IPS DF 4.7 (cell line): ENCODE measurements around the gene TSPAN14.
"Not testable (repeated sequence)": the region's sequence is repeated elsewhere in the genome, so short reads cannot be mapped to it uniquely, and the experiment has no call there.

Experiments
- DNase-seq: peaks from one replicate; pipeline ENCODE4 v3.0.0-alpha.2; 2013; ENCODE audit warnings: low spot score; ENCODE audit errors: extremely low read depth

TSPAN14 gene

DNA sequence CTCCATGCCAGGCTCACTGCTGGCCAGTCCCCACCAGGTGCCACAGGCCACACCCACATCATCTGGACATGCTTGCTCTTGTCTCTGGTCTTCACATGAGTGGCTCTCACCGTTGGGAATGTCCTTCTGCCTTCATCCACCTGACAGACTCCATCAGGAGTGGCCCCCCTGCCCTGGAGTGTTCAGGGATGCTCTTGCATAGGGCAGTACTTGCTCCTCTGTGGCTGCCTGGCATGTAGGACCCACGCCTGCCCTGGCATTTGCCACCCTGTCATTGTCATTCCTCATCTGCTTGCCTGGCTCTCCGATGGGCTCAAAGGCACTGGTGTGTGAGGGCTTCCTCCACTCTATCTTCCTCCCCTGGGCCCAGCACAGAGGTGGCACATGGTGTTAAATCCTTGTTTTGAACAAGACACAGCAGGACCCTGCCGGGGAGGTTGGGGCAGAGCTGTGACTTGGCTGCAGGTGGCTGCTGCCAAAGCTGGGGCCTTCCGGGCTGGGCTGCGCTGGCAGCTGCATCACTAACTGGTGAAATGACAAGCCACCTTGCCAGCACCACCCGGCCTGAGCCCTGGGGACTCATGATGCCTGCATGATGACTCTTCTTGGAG lies 85.4 kb downstream of the TSPAN14 start:
- DNase-seq, result no peak

DNA sequence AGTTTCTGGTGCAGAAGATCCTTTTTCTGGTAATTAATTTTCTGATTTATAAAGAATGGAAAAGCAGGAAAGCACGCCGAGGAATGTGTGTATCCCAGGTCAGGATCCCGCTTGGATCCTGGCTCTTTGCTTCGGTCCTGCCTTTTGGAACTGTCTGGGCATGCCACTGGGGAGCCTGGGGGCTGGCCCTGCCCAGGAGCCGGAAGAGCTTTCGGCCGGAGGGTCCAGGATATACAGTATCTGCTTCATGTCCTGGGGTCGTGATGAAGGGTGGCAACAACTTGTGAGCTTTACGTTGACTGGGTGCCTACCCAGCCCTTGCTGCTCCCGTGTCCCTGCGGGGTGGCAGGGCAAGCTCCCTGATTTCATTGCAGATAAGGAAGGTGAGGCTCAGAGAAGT lies 86.0 kb downstream of the TSPAN14 start:
- DNase-seq, result no peak

DNA sequence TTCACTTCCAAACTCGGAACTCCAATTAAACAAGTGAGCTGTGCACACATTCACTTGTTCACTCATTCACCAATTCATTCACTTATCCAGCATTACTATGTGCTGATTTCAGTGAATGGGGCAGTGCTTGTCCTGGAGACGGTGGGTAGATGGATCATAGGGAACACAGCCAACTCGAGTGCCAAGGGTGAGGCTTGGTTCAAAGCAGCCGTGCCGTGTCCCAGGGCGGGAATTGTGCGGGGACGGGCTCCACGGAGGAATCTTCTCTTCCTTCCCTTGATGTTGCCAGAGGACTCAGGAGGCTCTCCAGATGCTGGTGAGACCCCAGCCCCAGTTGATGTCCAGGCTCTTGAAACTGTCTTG lies 86.5 kb downstream of the TSPAN14 start:
- DNase-seq, result no peak

DNA sequence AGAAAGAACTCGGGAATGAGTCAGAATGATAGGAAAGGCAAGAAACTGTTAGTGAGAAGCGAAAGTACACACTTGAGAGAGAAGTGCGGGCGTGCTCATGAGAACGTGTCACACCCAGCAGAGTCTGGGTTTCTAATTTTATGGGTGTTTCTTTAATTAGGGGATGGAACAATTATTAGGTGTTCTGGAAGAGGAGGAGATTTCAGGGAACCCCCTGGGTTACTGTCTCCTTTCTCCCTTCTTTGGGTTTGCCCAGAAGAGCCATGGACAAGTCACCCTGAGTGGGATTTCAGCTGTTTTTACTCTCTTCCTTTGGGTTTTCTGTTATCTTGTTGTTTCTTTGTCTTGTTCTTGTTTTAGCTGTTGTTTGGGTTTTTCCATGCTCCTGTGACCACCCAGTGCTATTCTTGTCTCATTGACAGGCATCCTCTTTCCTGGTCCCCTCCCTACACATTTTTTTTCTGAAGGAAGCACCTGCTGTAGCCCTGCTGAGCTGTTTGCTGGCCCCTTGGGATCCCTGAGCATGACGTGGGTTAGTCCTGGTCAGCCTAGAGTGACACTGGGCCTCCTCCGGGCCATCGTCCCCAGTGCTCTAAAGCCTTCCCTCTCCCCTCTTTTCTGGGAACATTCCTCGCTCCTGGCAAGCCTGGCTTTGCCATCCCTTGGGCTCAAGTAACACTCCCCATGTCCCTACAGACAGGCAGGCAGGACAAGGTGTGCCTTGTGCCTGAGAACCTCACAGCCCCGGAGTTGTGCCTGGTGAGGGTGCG lies 87.1 kb downstream of the TSPAN14 start:
- DNase-seq, result no peak

DNA sequence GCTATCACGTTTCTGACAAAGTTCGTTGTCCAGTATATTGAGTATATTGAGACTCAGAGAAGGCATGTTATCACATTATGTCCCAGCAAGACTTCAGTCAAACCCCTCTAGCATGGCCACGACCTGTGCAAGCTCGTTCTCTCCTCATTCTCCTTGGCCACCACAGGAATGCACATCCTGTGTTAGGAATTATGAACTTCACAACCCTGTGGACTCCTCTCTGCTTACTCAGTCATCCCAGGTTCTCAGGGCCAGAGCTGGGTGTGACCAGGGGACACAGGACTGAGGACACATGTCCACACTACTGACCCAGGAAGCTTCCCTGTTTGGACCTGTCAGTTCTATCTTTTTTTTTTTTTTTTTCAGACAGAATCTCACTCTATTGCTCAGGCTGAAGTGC lies 87.9 kb downstream of the TSPAN14 start:
- no peak for DNase-seq

DNA sequence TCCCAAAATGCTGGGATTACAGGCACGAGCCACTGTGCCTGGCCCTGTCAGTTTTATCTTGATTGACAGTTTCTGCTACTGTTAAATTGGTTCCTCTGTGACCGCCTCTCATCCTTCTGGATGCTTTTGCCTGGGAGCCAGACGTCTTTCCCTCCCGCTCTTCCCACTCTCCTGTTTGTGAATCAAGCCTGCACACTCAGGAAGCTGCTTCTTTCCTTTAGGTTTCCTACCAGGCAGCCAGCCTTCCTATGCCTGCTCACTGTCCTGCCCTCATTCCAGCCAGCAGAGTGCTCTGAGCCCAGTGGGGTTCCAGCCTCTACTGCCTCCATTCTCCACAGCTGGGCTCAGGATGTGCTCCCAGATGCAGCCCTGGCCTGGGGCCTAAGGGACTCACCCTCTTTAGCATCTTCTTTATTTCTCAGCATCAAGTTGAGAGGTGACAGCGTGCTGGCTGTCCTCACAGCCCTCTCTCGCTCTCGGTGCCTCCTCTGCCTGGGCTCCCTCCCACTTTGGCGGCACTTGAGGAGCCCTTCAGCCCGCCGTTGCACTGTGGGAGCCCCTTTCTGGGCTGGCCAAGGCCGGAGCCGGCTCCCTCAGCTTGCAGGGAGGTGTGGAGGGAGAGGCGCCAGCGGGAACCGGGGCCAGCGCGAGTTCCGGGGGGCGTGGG lies 88.7 kb downstream of the TSPAN14 start:
- no peak for DNase-seq

DNA sequence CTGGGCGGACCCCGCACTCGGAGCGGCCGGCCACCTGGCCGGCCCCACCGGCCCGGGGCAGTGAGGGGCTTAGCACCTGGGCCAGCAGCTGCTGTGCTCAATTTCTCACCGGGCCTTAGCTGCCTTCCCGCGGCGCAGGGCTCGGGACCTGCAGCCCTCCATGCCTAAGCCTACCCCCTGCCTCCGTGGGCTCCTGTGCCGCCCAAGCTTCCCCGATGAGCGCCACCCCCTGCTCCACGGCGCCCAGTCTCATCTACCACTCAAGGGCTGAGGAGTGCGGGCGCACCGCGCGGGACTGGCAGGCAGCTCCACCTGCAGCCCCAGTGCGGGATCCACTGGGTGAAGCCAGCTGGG lies 89.2 kb downstream of the TSPAN14 start:
- not testable (repeated sequence) for DNase-seq

DNA sequence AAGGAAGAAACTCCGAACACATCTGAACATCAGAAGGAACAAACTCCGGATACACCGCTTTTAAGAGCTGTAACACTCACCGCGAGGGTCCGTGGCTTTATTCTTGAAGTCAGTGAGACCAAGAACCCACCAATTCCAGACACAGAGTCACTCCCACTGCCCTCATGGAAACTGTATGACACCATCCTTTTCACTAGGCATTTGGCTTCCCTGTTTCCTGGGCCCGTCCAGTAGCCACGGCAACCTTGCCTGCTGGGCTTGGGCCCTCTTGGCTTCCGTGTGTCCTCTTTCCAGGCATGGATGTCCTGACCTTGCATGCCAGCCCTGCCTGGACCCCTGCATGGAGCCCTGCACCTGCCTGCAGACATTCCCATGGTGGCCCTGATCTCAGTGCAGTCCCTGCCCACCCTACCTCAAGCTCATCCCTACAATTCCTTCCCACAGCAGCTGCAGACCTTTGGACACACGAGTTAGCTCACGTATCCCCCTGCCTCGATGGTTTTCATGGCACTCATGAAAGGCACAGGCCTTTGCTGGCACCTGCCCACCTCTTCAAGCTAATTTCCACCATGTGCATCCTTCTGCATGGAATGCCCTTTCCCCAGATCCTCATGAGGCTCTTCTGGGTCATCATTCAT lies 90.3 kb downstream of the TSPAN14 start:
- DNase-seq, result no peak

DNA sequence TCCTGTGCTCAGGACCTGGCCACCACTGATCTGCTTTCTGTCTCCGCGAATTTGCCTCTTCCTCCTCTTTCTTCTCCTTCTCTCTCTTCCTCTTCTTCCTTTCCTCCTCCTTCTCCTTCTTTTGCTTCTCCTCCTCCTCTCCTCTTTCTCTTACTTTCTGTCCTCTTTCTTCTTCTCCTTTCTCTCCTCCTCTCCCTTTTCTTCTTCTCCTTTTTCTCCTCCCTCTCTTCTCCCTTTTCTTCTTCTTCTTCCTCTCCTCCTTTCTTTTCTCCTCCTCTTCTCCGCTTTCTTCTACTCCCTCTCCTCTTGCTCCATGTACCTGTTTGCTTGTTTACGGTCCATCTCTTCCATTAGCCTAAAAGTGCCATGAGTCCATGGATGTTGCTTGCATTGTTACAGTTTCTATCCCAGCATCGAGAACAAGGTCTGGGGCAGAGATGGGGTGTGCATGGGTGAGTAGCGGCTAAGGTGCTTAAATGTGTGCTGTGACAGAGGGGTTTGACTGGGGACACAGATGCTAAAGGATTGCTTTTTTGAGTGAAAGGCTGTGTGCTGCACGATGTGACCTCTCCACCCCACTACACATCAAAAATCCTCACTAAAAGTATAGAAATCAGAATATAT lies 91.3 kb downstream of the TSPAN14 start:
- DNase-seq, result no peak

DNA sequence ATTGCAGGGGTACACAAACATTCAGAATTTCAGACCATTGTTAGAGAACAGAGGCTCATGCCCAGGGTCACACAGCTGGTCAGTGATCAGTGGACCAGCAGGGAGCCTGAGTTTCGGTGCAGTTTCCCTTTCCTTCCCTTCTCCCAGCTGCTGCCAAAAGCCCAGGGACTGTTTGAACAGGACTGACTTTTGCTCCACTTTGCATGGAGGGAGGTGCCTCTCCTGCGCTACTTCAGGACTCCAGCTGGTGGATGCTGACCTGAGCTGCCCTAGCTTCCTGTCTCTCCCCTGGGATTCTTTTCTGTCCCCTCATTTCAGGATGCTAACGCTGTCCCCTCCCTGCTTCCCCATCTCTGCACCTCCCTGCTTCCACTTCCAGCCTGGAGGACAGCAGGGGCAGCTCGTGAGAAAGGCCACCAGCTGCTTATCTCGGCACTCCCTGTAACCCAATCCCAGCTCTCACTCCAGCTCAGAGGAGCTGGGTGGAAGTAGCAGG lies 98.1 kb downstream of the TSPAN14 start:
- DNase-seq, result no peak

DNA sequence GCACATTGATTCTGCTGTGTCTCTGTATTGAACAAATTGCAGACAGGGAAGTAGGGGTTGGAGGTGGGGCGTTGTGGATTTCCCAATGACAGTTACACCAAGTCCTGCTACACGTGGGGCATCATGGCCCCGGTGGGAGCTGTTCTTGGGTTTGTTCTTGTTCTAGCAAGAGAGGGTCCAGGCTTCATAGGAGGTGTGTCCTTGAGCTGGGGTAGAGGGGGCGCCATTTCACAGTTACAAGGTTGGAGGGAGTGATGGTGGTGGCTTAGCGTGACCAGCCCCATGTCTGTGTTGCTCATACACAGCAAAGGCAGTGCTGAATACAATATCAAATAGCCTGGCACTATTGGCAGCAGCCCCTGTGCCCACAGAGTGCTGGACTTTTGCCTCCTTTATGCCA lies 99.3 kb downstream of the TSPAN14 start:
- DNase-seq, result no peak

DNA sequence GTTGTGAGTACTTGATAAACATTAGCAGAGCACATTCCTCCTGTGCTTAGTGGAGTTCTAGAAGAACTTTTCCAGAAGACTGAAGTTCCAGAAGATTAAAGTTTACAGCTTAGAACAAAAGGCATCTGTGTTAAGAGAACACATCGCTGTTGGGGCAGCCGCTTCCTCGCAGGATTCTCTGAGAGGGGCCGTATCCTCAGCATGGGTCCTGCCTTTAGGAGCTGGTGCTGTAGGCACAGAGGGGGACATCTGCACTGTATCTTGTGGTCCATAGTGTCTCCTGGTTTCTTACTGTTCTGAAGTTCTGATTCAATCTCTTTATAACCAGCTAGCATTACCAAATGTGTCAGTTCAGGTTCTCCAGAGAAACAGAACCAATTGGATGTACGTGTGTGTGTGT lies 99.9 kb downstream of the TSPAN14 start:
- no peak for DNase-seq

DNA sequence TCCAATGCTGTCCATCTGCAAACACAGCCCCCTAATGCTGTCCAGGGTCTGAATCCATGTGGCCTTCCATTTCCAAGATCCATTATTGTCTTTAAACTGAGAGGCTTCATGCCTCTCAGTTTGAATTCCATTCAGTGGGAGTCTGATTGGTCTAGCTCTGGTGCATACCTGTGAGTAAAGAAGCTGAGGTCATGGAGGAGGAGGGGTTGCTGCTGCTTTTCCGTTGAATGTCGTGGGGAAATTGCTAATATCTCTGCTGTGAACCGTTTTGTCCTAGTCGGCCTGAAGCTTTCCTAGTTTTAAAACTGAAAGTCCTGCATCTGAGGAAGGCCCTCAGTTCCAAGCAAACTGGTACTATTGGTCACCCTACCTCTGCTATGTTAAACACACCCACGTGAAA lies 101.3 kb downstream of the TSPAN14 start:
- no peak for DNase-seq

DNA sequence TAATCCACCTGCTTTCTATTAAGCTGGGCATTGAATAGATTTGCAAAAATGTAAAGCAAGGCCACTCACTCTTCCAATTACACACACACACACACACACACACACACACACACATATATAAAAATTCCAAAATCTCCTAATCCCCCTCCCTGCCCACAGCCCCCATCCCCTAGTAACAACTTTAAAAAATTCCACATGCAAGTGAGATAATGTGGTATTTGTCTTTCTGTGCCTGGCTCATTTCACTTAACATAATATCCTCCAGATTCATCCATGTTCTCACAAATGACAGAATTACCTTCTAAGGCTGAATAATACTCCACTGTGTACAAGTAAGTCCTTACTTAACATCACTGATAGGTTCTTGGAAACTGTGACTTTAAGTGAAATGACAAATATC lies 107.8 kb downstream of the TSPAN14 start:
- DNase-seq, result no peak

DNA sequence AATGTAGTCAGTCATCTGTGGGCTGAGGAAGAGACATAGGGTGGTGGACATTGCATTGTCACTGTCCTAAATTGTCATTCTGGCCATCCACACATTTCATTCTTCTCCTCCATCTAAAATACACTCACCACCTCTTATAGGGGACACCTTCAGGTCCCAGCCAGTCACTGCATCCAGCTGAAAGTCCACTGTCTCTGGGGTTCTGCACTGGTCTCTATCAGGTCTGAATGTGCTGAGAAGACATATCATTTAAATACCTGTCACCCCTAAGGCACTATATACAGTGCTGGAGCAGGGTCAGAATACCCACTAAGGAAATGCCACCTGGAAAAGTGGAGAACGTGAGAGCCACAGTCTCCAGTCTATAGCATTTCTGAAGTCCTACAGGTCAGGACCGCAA lies 113.2 kb downstream of the TSPAN14 start:
- DNase-seq, result no peak

DNA sequence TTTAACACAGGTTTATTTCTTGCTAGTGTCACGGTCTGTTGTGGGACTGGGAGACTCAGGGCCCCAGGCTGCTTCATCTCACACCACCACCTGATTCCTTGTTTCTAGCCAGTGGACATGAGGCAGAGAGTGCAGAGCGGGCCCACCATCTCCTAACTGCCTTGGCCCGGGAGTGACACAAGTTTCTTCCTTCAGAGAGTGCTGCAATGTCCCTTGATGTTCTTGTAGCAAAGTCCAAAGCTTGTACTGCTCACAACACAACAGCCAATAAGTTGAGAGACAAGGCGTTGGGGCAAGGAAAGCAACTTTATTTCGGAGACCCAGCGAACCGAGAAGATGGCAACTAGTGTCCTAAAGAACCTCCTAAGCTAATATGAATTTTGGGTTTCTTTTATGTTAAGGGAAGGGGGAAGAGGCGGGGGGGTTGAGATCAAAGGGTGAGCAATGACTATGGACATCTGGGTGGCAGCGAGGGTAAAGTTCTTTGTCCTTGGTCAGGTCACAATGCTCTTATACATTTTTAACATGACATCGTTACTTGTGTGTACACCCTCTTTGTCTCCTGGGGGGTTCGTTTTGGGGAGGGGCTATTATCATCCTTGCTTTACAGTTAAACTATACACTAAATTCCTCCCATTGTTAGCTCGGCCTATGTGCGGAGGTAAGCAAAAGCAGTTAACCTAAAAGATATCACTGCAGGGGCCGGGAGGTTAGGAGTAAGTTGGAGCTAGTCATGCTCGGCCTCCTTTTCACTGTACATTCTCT lies 115.2 kb downstream of the TSPAN14 start:
- DNase-seq, result no peak

DNA sequence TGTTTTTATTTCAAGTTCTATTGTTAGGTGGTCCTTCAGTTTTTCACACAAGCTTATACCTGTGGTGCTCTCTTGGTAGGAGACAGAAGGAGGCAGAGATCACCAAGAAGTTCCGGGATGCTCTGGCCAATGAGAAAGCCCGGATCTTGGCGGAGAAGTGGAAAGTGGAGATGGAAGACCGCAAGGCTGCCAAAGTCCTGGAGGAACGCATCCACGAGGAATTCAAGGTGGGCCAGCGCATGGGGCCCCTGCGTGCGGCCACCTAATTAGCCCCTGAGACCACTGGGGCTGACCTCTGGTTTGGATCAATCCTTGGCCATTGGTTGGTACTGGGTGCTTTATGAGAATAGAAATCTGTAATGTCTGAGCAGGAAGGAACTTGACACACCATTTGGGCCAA lies 117.2 kb downstream of the TSPAN14 start:
- DNase-seq, result no peak

DNA sequence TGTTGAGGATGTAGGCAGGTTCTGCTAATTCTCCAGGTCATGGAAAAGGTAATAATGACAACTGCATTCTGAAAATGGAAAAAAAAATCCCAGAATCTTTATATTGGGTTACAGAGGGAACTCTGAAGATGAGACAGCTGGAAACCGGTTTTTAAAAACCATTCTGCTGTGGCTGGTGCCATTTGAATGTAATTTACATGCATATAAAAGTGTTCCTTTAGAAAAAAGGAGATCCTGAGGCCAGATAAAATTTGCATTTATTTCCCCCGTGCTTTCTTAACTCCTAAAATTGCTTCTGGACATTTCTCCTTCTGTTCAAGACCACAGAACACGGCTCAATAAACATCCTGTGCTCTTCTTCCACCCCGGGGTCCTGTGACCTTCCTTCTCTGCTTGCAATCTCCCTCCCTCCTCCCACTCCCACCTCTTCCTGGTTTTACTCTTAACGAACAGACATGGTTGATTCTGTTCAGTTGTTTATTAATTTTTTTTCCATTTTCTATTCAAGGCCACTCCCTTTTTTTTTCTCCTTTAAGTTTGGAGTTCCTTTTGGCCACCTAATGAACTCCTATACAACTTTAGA lies 125.2 kb downstream of the TSPAN14 start:
- no peak for DNase-seq

DNA sequence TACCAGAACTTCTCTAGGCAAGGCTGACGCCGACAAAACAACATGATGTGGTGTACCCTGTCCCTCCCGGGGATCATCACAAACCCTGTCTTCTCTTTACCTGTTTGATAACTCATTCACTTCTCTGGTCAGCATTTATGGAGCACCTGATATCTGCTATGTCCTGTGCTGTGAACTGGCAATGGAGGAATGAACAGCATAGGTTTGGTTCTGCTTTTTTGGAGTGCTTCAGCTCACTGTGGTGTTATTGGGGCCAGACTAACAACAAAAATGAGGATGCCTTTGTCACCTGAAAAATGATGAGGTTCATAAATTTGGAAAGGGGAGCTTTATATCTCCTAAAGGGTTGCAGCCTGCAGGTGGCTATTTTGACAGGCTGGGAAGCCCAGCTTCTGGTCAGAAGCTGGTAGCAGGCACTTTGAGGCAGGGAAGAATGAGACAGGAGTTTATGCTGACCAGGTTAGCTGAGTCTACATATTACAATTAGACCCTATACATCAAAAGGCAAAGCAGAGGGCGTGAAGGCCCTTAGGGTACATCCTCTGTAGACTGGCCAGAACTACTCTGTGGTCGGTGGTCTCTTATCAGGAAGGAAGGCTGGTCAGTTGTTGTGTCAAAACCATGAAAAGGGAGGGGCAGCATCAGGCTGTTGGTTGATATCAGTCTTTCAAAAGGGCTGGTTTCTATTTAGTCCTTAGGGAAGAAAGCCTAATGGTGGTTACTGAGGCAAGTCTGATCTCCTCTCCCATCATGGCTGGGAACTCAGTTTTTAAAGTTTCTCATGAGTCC lies 125.9 kb downstream of the TSPAN14 start:
- DNase-seq, result no peak
